Uterus (tissue), 4 donors: Measurements from ENCODE around the gene MYPOP. TPM values are rescaled to one million over a fixed set of nuclear protein-coding genes. Genes with fewer than 3 reads are reported as not detected.
"Not testable (repeated sequence)": the region's sequence is repeated elsewhere in the genome, so short reads cannot be mapped to it uniquely, and the experiment has no call there.

Experiments used
- DNase-seq, 2 donors: peaks; one replicate each; pipeline ENCODE4 v3.0.0-alpha.2; 2019 to 2020
- H3K27ac ChIP-seq, 2 donors: fragments of 200-600 bp; sonication (generic); 1 replicate in 1 of 2; 2 replicates in 1 of 2; pipeline ENCODE4 v1.5.1; 2016 to 2018
- H3K27me3 ChIP-seq, 2 donors: fragments of 200-600 bp; sonication (generic); one replicate each; pipeline ENCODE4 v1.5.1; 2018 to 2019; ENCODE audit warnings: control low read depth in 1 of 2
- H3K36me3 ChIP-seq, 2 donors: fragments of 200-600 bp; sonication (generic); one replicate each; pipeline ENCODE4 v1.5.1; 2019; ENCODE audit warnings: control low read depth in 1 of 2
- H3K4me1 ChIP-seq, 2 donors: fragments of 200-600 bp; sonication (generic); one replicate each; pipeline ENCODE4 v1.5.1; 2018 to 2019; ENCODE audit warnings: control low read depth in 1 of 2
- H3K4me3 ChIP-seq, 2 donors: fragments of 200-600 bp; sonication (generic); 1 replicate in 1 of 2; 2 replicates in 1 of 2; pipeline ENCODE4 v1.5.1; 2018 to 2019; ENCODE audit warnings: mild to moderate bottlenecking in 1 of 2
- H3K9me3 ChIP-seq, 2 donors: fragments of 200-600 bp; sonication (generic); one replicate each; pipeline ENCODE4 v1.5.1; 2019; ENCODE audit warnings: control low read depth in 1 of 2
- CTCF ChIP-seq, 4 experiments: fragments of 200-600 bp in 2 of 4; fragments of 450-650 bp in 2 of 4; sonication (generic) in 2 of 4; IDR thresholded peaks; one replicate each; pipeline ENCODE4 v1.5.1; 2016 to 2019; ENCODE audit warnings: antibody characterized with exemption in 4 of 4, mild to moderate bottlenecking in 2 of 4, moderate library complexity in 1 of 4
- POLR2A ChIP-seq, 2 donors: fragments of 450-650 bp; IDR thresholded peaks; one replicate each; pipeline ENCODE4 v1.6.1; 2016; ENCODE audit warnings: antibody characterized with exemption in 2 of 2, mild to moderate bottlenecking in 1 of 2, moderate library complexity in 1 of 2
- intact Hi-C: fragments of 100-400 bp; cut with DNase I; formaldehyde crosslinking; loops from one replicate; pipeline ENCODE4 v1.15.1; 2023; ENCODE audit warnings: low total_unique reads
- total RNA-seq, 4 donors: library from RNA; depleted of rRNA in 3 of 4; stranded (reverse); fragments of >200 nt in 3 of 4; gene quantifications; one replicate each; pipeline versions ENCODE4 v1.1.0 to v1.2.4, GENCODE V29; 2014 to 2023
- donor health status: DM: yes; HTN: yes; CAD: no.

Gene MYPOP
- total RNA-seq, 4 donors from 2014 or later, result 0.62 to 13.2 (median 2.8) TPM

- no peaks in the 10 kb centered on the region for H3K27me3 ChIP-seq
- no peaks in the 10 kb centered on the region for H3K9me3 ChIP-seq
- peak overlapping the region; percentile 54 to 77 for H3K4me3 ChIP-seq
- H3K27ac ChIP-seq, result no peak overlapping the region
- intact Hi-C loops, result no loop called here
- no peak for TF ChIP-seq CTCF (IDR thresholded peaks at IDR 0.05)
- no peak for TF ChIP-seq POLR2A (IDR thresholded peaks at IDR 0.05)
- H3K36me3 ChIP-seq, result no peaks in the 10 kb centered on the region
- H3K4me1 ChIP-seq, result peaks cover 0 to 12% of the 10 kb centered on the region in 2 donors
- no peak for DNase-seq
Observed at GRCh38 chr19:45900738-45901431, 1.5 kb downstream of the MYPOP start.

GRCh38 chr19:45899919-45900589 is 2.4 kb downstream of the MYPOP start:
- DNase-seq, result no peak
- no peaks in the 10 kb centered on the region for H3K27me3 ChIP-seq
- TF ChIP-seq POLR2A (IDR thresholded peaks at IDR 0.05), result no peak
- no peak for TF ChIP-seq CTCF (IDR thresholded peaks at IDR 0.05)
- no peak overlapping the region for H3K27ac ChIP-seq
- H3K4me1 ChIP-seq, result peaks cover 0 to 12% of the 10 kb centered on the region in 2 donors
- intact Hi-C loops, result no loop called here
- no peaks in the 10 kb centered on the region for H3K36me3 ChIP-seq
- H3K9me3 ChIP-seq, result no peaks in the 10 kb centered on the region
- H3K4me3 ChIP-seq, result no peak overlapping the region

- H3K4me3 ChIP-seq, result no peak overlapping the region
- no peaks in the 10 kb centered on the region for H3K9me3 ChIP-seq
- H3K36me3 ChIP-seq, result no peaks in the 10 kb centered on the region
- H3K27me3 ChIP-seq, result no peaks in the 10 kb centered on the region
- no peak for DNase-seq
- intact Hi-C loops, result no loop called here
- TF ChIP-seq POLR2A (IDR thresholded peaks at IDR 0.05) (no peak), CTCF (IDR thresholded peaks at IDR 0.05) (no peak)
- H3K27ac ChIP-seq, result no peak overlapping the region
- peaks cover 0 to 12% of the 10 kb centered on the region in 2 donors for H3K4me1 ChIP-seq
Observed at GRCh38 chr19:45899253-45899652, 3.2 kb downstream of the MYPOP start.

- Histone ChIP-seq H3K9me3 (no peaks in the 10 kb centered on the region), H3K4me3 (no peak overlapping the region), H3K4me1 (peaks cover 0 to 7% of the 10 kb centered on the region in 2 donors), H3K27me3 (no peaks in the 10 kb centered on the region), H3K36me3 (no peaks in the 10 kb centered on the region), H3K27ac (no peak overlapping the region)
- intact Hi-C loops, result no loop called here
- DNase-seq, result no peak
- TF ChIP-seq CTCF (IDR thresholded peaks at IDR 0.05) (no peak), POLR2A (IDR thresholded peaks at IDR 0.05) (no peak)
Observed at GRCh38 chr19:45897261-45897812, 5.1 kb downstream of the MYPOP start.

- H3K36me3 ChIP-seq, H3K27me3 ChIP-seq, H3K4me3 ChIP-seq, H3K4me1 ChIP-seq, H3K9me3 ChIP-seq, H3K27ac ChIP-seq, intact Hi-C loops, DNase-seq: not testable (repeated sequence)
Observed at GRCh38 chr19:45895983-45896599, 6.3 kb downstream of the MYPOP start.
